GM12865 (cell line): ENCODE results near the gene WDR93.

Experiments
- DNase-seq: peaks from one replicate; pipeline ENCODE4 v3.0.0; 2010; ENCODE audit warnings: low read depth
- H3K4me3 ChIP-seq: 2 replicates; pipeline ENCODE4 v1.5.1; 2011; ENCODE audit warnings: mild to moderate bottlenecking, low read depth, low read length, control low read depth
- CTCF ChIP-seq: IDR thresholded peaks from 2 replicates; pipeline ENCODE4 v1.5.1; 2011; ENCODE audit warnings: low read length, control low read depth, low read depth, inconsistent platforms; ENCODE audit not compliant: insufficient read depth; ENCODE audit errors: missing control alignments

The WDR93 gene

DNA sequence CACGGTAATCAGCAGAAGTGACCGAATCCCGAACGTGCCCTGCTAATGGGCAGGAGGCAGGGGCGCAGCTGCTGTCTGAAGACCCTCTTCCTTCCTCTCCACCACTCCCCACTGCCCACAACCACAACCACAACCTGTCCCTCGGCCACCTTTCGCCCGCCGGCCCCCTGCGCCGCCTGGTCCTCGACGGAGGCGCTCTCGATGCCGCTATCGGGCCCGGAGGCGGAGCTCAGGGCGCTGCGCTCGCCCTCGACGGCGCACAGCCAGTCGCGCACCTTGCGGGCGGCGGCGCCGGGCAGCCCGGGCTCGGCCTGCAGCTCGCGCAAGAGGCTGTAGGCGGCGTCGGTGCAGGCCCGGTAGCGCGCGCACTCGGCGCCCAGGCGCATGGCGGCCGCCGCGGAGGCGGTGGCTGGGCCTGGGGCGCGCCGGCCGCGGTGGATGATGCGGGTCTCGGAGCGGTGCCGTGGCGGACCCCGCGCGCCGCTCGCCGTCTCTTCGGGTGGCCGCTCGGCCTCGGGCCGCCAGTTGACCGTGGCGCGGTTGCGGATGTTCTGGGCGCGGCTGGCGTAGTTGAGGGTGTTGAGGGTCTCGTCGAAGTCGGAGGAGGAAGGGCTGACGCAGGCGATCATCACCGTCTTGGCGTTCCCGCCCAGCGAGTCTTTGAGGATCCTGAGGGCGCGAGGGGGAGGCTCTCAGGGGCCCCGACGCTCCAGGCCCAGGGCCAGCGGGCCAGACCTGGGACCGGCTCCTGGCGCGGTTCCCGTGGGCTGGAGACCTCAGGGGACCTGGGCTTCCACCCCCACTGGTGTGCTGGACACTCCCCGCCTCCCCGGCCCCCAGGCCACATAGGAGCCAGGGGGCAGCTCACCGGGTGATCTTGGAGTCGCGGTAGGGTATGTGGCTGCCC lies 42.3 kb upstream of the WDR93 start:
- no peak for TF ChIP-seq CTCF
- no peak for DNase-seq
- H3K4me3 ChIP-seq: no peak overlapping the region

GRCh38 chr15:89649013-89649625 lies 41.5 kb upstream of the WDR93 start:
- DNase-seq: no peak
- no peak for TF ChIP-seq CTCF
- no peak overlapping the region for H3K4me3 ChIP-seq

GRCh38 chr15:89649716-89650115 lies 40.9 kb upstream of the WDR93 start:
- no peak for TF ChIP-seq CTCF
- H3K4me3 ChIP-seq: no peak overlapping the region
- no peak for DNase-seq

GRCh38 chr15:89652131-89652530 lies 38.5 kb upstream of the WDR93 start:
- no peak overlapping the region for H3K4me3 ChIP-seq
- no peak for TF ChIP-seq CTCF
- no peak for DNase-seq

GRCh38 chr15:89652666-89653065 lies 37.9 kb upstream of the WDR93 start:
- no peak for TF ChIP-seq CTCF
- H3K4me3 ChIP-seq: no peak overlapping the region
- no peak for DNase-seq

DNA sequence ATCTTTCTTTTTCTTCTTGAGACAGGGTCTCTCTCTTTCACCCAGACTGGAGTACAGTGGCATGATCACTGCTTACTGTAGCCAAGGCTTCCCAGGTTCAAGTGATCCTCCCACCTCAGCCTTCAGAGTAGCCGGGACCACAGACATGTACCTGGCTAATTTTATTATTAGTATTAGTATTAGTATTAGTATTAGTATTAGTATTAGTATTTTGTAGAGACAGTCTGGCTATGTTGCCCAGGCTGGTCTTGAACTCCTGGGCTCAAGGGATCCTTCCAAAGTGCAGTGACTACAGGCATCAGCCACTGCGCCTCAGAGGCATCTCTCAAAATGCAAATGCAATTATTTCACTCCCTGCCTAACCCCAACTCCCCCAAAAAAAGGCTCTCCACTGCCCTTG lies 37.0 kb upstream of the WDR93 start:
- H3K4me3 ChIP-seq: no peak overlapping the region
- no peak for DNase-seq
- no peak for TF ChIP-seq CTCF
